ENCODE data around the gene ERFE. TPM values are rescaled to one million over a fixed set of nuclear protein-coding genes. Genes with fewer than 3 reads are reported as not detected.

Gene ERFE
- total RNA-seq, 1 donor from 2014 or later: 1.2 TPM

- Mint-ChIP-seq H3K27me3 (ENCODE audit: unreplicated experiment) (no peaks in the 10 kb centered on the region), H3K27ac (ENCODE audit: unreplicated experiment) (no peak overlapping the region), H3K36me3 (ENCODE audit: unreplicated experiment) (no peaks in the 10 kb centered on the region), H3K4me1 (ENCODE audit: unreplicated experiment) (peaks cover 9% of the 10 kb centered on the region), H3K4me3 (ENCODE audit: unreplicated experiment) (no peak overlapping the region), H3K9me3 (ENCODE audit: unreplicated experiment) (peaks cover 2% of the 10 kb centered on the region)
- no peak for TF ChIP-seq CTCF (IDR thresholded peaks at IDR 0.05)
- DNase-seq (ENCODE audit: extremely low spot score, unreplicated experiment): no peak
Observed at GRCh38 chr2:238159071-238159539, 335 bp downstream of the ERFE start.

- DNase-seq (ENCODE audit: extremely low spot score, unreplicated experiment): no peak
- Mint-ChIP-seq H3K4me1 (ENCODE audit: unreplicated experiment) (peaks cover 9% of the 10 kb centered on the region), H3K9me3 (ENCODE audit: unreplicated experiment) (no peaks in the 10 kb centered on the region), H3K27me3 (ENCODE audit: unreplicated experiment) (no peaks in the 10 kb centered on the region), H3K27ac (ENCODE audit: unreplicated experiment) (no peak overlapping the region), H3K36me3 (ENCODE audit: unreplicated experiment) (no peaks in the 10 kb centered on the region), H3K4me3 (ENCODE audit: unreplicated experiment) (peak overlapping the region; percentile 38)
- no peak for TF ChIP-seq CTCF (IDR thresholded peaks at IDR 0.05)
Observed at GRCh38 chr2:238159661-238160205, 963 bp downstream of the ERFE start.

GRCh38 chr2:238160206-238161129, 1.7 kb downstream of the ERFE start:
- no peaks in the 10 kb centered on the region for H3K36me3 Mint-ChIP-seq (ENCODE audit: unreplicated experiment)
- peaks cover 12% of the 10 kb centered on the region for H3K4me1 Mint-ChIP-seq (ENCODE audit: unreplicated experiment)
- TF ChIP-seq CTCF (IDR thresholded peaks at IDR 0.05): peak; percentile 32
- no peak overlapping the region for H3K27ac Mint-ChIP-seq (ENCODE audit: unreplicated experiment)
- no peaks in the 10 kb centered on the region for H3K9me3 Mint-ChIP-seq (ENCODE audit: unreplicated experiment)
- no peak overlapping the region for H3K4me3 Mint-ChIP-seq (ENCODE audit: unreplicated experiment)
- H3K27me3 Mint-ChIP-seq (ENCODE audit: unreplicated experiment): no peaks in the 10 kb centered on the region
- DNase-seq (ENCODE audit: extremely low spot score, unreplicated experiment): no peak

GRCh38 chr2:238161291-238162051, 2.7 kb downstream of the ERFE start:
- Mint-ChIP-seq H3K4me3 (ENCODE audit: unreplicated experiment) (no peak overlapping the region), H3K27me3 (ENCODE audit: unreplicated experiment) (no peaks in the 10 kb centered on the region), H3K36me3 (ENCODE audit: unreplicated experiment) (no peaks in the 10 kb centered on the region), H3K4me1 (ENCODE audit: unreplicated experiment) (peaks cover 9% of the 10 kb centered on the region), H3K27ac (ENCODE audit: unreplicated experiment) (no peak overlapping the region), H3K9me3 (ENCODE audit: unreplicated experiment) (no peaks in the 10 kb centered on the region)
- no peak for DNase-seq (ENCODE audit: extremely low spot score, unreplicated experiment)
- no peak for TF ChIP-seq CTCF (IDR thresholded peaks at IDR 0.05)

Data from osteocyte (in vitro differentiated cells).